OCI-LY3 (cell line): ENCODE data around the gene ADD3.

Experiments
- H2AFZ ChIP-seq: fragments of 200-600, 300-600 bp; shearing (Covaris generic); 2 replicates; pipeline ENCODE4 v1.6.0; 2014; ENCODE audit warnings: antibody characterized with exemption, low read depth, low read length
- H3K27ac ChIP-seq: fragments of 200-600, 300-600 bp; sonication (generic); 2 replicates; pipeline ENCODE4 v1.5.1; 2014; ENCODE audit warnings: mild to moderate bottlenecking, low read length, moderate library complexity, mixed read lengths
- H3K27me3 ChIP-seq: fragments of 200-600, 300-600 bp; sonication (generic); 2 replicates; pipeline ENCODE4 v1.6.1; 2014; ENCODE audit warnings: low read depth, low read length, mixed read lengths
- H3K36me3 ChIP-seq: fragments of 200-600, 300-600 bp; sonication (generic); replicated peaks from 2 replicates; pipeline ENCODE3; 2014; ENCODE audit warnings: low read depth, low read length, mixed read lengths
- H3K4me1 ChIP-seq: fragments of 300-600, 200-600 bp; sonication (generic); 2 replicates; pipeline ENCODE4 v1.6.1; 2014; ENCODE audit warnings: low read length, mixed read lengths
- H3K4me2 ChIP-seq: fragments of 200-600, 300-600 bp; sonication (generic); 2 replicates; pipeline ENCODE4 v1.6.1; 2014; ENCODE audit warnings: low read length, mixed read lengths
- H3K4me3 ChIP-seq: fragments of 300-600, 200-600 bp; sonication (generic); 2 replicates; pipeline ENCODE4 v1.5.1; 2014; ENCODE audit warnings: antibody characterized with exemption, mild to moderate bottlenecking, low read length, moderate library complexity
- H3K79me2 ChIP-seq: fragments of 300-600, 200-600 bp; shearing (Covaris generic); 2 replicates; pipeline ENCODE4 v1.6.1; 2014; ENCODE audit warnings: mild to moderate bottlenecking, low read length, mixed read lengths
- H3K9ac ChIP-seq: fragments of 300-600, 200-600 bp; shearing (Covaris generic); 2 replicates; pipeline ENCODE4 v1.6.0; 2014; ENCODE audit warnings: mild to moderate bottlenecking, low read length, moderate library complexity
- H3K9me3 ChIP-seq: fragments of 200-600, 300-600 bp; shearing (Covaris generic); 2 replicates; pipeline ENCODE4 v1.6.1; 2014; ENCODE audit warnings: low read length, mixed read lengths; ENCODE audit not compliant: insufficient read depth
- H4K20me1 ChIP-seq: fragments of 200-600, 300-600 bp; sonication (generic); 2 replicates; pipeline ENCODE4 v1.6.1; 2016; ENCODE audit warnings: low read length, mixed read lengths; ENCODE audit not compliant: insufficient read depth
- CTCF ChIP-seq: fragments of 200-600, 300-600 bp; sonication (generic); IDR thresholded peaks from 2 replicates; pipeline ENCODE4 v1.5.1; 2014; ENCODE audit warnings: antibody characterized with exemption, low read length, low read depth
- EZH2phosphoT487 ChIP-seq: fragments of 200-600 bp; shearing (Covaris generic); IDR thresholded peaks from 2 replicates; pipeline ENCODE4 v1.6.1; 2018; ENCODE audit warnings: antibody characterized with exemption, mixed run types, low read depth

Gene ADD3

GRCh38 chr10:110167149-110167548, 159.4 kb downstream of the ADD3 start:
- TF ChIP-seq CTCF (no peak), EZH2phosphoT487 (no peak)
- Histone ChIP-seq H3K79me2 (no peaks in the 10 kb centered on the region), H4K20me1 (no peaks in the 10 kb centered on the region), H2AFZ (no peak overlapping the region), H3K27ac (no peak overlapping the region), H3K9ac (no peak overlapping the region), H3K4me2 (no peak overlapping the region), H3K9me3 (no peaks in the 10 kb centered on the region), H3K4me1 (no peaks in the 10 kb centered on the region), H3K4me3 (no peak overlapping the region), H3K27me3 (peaks cover 46% of the 10 kb centered on the region), H3K36me3 (no peaks in the 10 kb centered on the region)

- no peak overlapping the region for H2AFZ ChIP-seq
- no peak overlapping the region for H3K9ac ChIP-seq
Measured at GRCh38 chr10:110168601-110169481, 161.1 kb downstream of the ADD3 start.

GRCh38 chr10:110169586-110169985, 161.8 kb downstream of the ADD3 start:
- H3K4me3 ChIP-seq: no peak overlapping the region
- peaks cover 36% of the 10 kb centered on the region for H3K27me3 ChIP-seq
- no peaks in the 10 kb centered on the region for H3K36me3 ChIP-seq
- H3K27ac ChIP-seq: no peak overlapping the region
- H3K79me2 ChIP-seq: no peaks in the 10 kb centered on the region
- H4K20me1 ChIP-seq: no peaks in the 10 kb centered on the region
- no peak overlapping the region for H3K9ac ChIP-seq
- H3K9me3 ChIP-seq: no peaks in the 10 kb centered on the region
- no peak for TF ChIP-seq CTCF
- no peak for TF ChIP-seq EZH2phosphoT487
- H3K4me2 ChIP-seq: no peak overlapping the region
- no peak overlapping the region for H2AFZ ChIP-seq
- H3K4me1 ChIP-seq: no peaks in the 10 kb centered on the region

More at GRCh38 chr10:110168601-110169481, 161.1 kb downstream of the ADD3 start:
- Histone ChIP-seq H3K4me2 (no peak overlapping the region), H3K4me3 (no peak overlapping the region), H3K27me3 (peaks cover 37% of the 10 kb centered on the region), H3K36me3 (no peaks in the 10 kb centered on the region), H3K9me3 (no peaks in the 10 kb centered on the region), H3K4me1 (no peaks in the 10 kb centered on the region), H3K27ac (no peak overlapping the region), H4K20me1 (no peaks in the 10 kb centered on the region), H3K79me2 (no peaks in the 10 kb centered on the region)
- TF ChIP-seq EZH2phosphoT487 (no peak), CTCF (no peak)

GRCh38 chr10:110170142-110170971, 162.6 kb downstream of the ADD3 start:
- Histone ChIP-seq H3K4me1 (no peaks in the 10 kb centered on the region), H3K27ac (no peak overlapping the region), H3K9me3 (no peaks in the 10 kb centered on the region), H3K9ac (no peak overlapping the region), H3K27me3 (peaks cover 36% of the 10 kb centered on the region), H4K20me1 (no peaks in the 10 kb centered on the region), H3K4me3 (no peak overlapping the region), H3K36me3 (no peaks in the 10 kb centered on the region), H3K4me2 (no peak overlapping the region), H3K79me2 (no peaks in the 10 kb centered on the region), H2AFZ (no peak overlapping the region)
- no peak for TF ChIP-seq EZH2phosphoT487
- TF ChIP-seq CTCF: no peak
